ENCODE measurements around the gene LRP8. TPM values are rescaled to one million over a fixed set of nuclear protein-coding genes. Genes with fewer than 3 reads are reported as not detected.

Gene LRP8
- polyA plus RNA-seq, 1 of the 3 experiments (the other 2 are of a cell fraction), result 19.9 TPM

GRCh38 chr1:53220962-53221286 is 106.9 kb downstream of the LRP8 start:
- Histone ChIP-seq H3K27ac (ENCODE audit: low read depth in 2 of 2, low read length in 1 of 2) (peak overlapping the region; percentile 87 to 94), H3K4me1 (ENCODE audit: control insufficient read depth in 1 of 2, insufficient read depth in 2 of 2, low read depth in 1 of 2, low read length in 1 of 2) (peaks cover 16% of the 10 kb centered on the region in 2 experiments; a peak in 2 of 4 replicates), H3K79me2 (ENCODE audit: insufficient read depth) (peaks cover 17% of the 10 kb centered on the region; the same call in 1 of the 2 replicates), H2AFZ (ENCODE audit: low read depth) (peak overlapping the region; percentile 77), H3K9me3 (no peaks in the 10 kb centered on the region), H3K9ac (peak overlapping the region; percentile 84), H3F3A (replicated peaks; ENCODE audit: insufficient read depth) (peaks cover 4% of the 10 kb centered on the region), H3K4me3 (ENCODE audit: low read depth in 2 of 2, low read length in 1 of 2) (peak overlapping the region; percentile 63 to 77), H3K27me3 (ENCODE audit: insufficient read depth) (no peaks in the 10 kb centered on the region), H3K9me2 (no peaks in the 10 kb centered on the region), H3K36me3 (replicated peaks in 1 of 2; ENCODE audit: control insufficient read depth in 1 of 2, insufficient read depth in 2 of 2, low read length in 1 of 2) (peaks cover 12 to 27% of the 10 kb centered on the region in 2 experiments), H3K4me2 (peak overlapping the region; percentile 89), H4K20me1 (ENCODE audit: insufficient read depth) (no peaks in the 10 kb centered on the region)
- CTCF ChIA-PET, result interaction anchor here (0.8 to 1.4 kb wide), 2 partner anchors 17 to 173 kb away, joined by 3 read pairs; partner anchors contain the start of gene MAGOH
- peak; percentile 14 for DNase-seq
- WGBS (ENCODE audit: low lambda C conversion rate), result 33% methylated on average over 3 of the region's 3 CpGs
- TF ChIP-seq FOXJ3 (CRISPR knock-in tag; IDR thresholded peaks at IDR 0.05) (no peak), SIN3A (IDR thresholded peaks at IDR 0.05; ENCODE audit: borderline replicate concordance, low read depth, low read length) (no peak), REST (IDR thresholded peaks at IDR 0.05; ENCODE audit: low read depth, low read length) (no peak), CHD2 (IDR thresholded peaks at IDR 0.05; ENCODE audit: low read length, partially characterized antibody) (no peak), SMC3 (IDR thresholded peaks at IDR 0.05; ENCODE audit: low read depth, low read length) (no peak), FOXM1 (IDR thresholded peaks at IDR 0.05; ENCODE audit: low read depth) (no peak), TEAD4 (IDR thresholded peaks at IDR 0.05; ENCODE audit: borderline replicate concordance, insufficient read depth) (no peak), GABPA (IDR thresholded peaks at IDR 0.05; ENCODE audit: low read depth) (no peak), FOSL2 (IDR thresholded peaks at IDR 0.05; ENCODE audit: borderline replicate concordance, low read depth) (no peak), ELF1 (IDR thresholded peaks at IDR 0.05) (no peak), JUND (IDR thresholded peaks at IDR 0.05) (no peak), YY1 (IDR thresholded peaks at IDR 0.05; ENCODE audit: low read depth) (no peak), TAF1 (IDR thresholded peaks at IDR 0.05; ENCODE audit: borderline replicate concordance, low read depth, low read length) (no peak), RAD21 (IDR thresholded peaks at IDR 0.05; ENCODE audit: low read length) (no peak), MEF2A (IDR thresholded peaks at IDR 0.05; ENCODE audit: borderline replicate concordance, low read depth) (no peak), TCF12 (IDR thresholded peaks at IDR 0.05) (no peak), NFIC (IDR thresholded peaks at IDR 0.05; ENCODE audit: borderline replicate concordance) (no peak), NRF1 (IDR thresholded peaks at IDR 0.05; ENCODE audit: low read depth, low read length) (no peak)
- POLR2A ChIA-PET, result interaction anchor here (1.0 kb wide), 1 partner anchor 18 kb away, joined by 3 read pairs; the partner anchor contains the start of gene MAGOH

Data from SK-N-SH (cell line).